ENCODE data around the gene FRYL. TPM values are rescaled to one million over a fixed set of nuclear protein-coding genes. Genes with fewer than 3 reads are reported as not detected.
"Not testable (repeated sequence)": the region's sequence is repeated elsewhere in the genome, so short reads cannot be mapped to it uniquely, and the experiment has no call there.

FRYL gene
- total RNA-seq, 3 donors from 2014 or later = 205 to 416 (median 330) TPM

DNA sequence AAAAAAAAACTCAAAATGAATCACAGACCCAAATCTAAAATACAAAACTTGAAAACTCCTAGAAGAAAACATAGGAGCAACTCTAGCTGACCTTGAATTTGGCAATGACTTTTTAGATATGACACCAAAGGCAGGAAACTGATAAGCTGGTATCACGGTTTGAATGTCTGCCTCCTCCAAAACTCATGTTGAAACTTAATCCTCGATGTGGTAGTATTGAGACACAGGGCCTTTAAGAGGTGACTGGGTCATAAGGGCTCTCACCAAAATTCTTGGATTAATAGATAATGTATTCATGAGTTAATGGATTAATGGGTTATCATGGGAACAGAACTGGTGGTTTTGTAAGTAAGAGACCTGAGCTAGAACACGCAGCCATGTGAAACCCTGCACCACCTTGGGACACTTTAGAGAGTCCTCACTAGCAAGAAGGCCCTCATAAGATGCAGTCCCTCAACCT is 40.5 kb downstream of the FRYL start:
- no peak for TF ChIP-seq CTCF (IDR thresholded peaks at IDR 0.05)
- H3K9me3 ChIP-seq = no peaks in the 10 kb centered on the region
- H3K36me3 ChIP-seq (ENCODE audit: low read depth) = no peaks in the 10 kb centered on the region
- intact Hi-C loops (cut with DNase I, micrococcal nuclease) = no loop called here
- ATAC-seq (no peak), DNase-seq (no peak)
- no peaks in the 10 kb centered on the region for H3K4me1 ChIP-seq (ENCODE audit: low read depth)
- H3K4me3 ChIP-seq = no peak overlapping the region

DNA sequence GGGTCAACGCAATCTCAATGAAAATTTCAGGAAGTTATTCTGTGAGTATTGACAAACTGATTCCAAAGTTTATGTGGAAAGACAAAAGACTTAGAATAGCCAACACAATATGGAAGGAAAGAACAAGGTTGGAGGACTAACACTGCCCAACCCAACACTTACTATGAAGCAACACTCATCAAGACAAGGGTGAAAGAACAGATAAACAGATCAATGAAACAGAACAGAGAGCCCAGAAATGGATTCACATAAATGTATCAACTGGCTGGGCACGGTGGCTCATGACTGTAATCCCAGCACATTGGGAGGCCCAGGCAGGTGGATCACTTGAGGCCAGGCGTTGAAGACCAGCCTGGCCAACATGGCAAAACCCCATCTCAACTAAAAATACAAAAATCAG is 41.2 kb downstream of the FRYL start:
- no peak for ATAC-seq
- H3K4me1 ChIP-seq (ENCODE audit: low read depth) = no peaks in the 10 kb centered on the region
- H3K36me3 ChIP-seq (ENCODE audit: low read depth) = no peaks in the 10 kb centered on the region
- H3K4me3 ChIP-seq = no peak overlapping the region
- no peak for TF ChIP-seq CTCF (IDR thresholded peaks at IDR 0.05)
- DNase-seq = no peak
- H3K9me3 ChIP-seq = no peaks in the 10 kb centered on the region
- intact Hi-C loops (cut with DNase I, micrococcal nuclease) = no loop called here

GRCh38 chr4:48728906-48729496 is 51.1 kb downstream of the FRYL start:
- H3K4me3 ChIP-seq; DNase-seq; intact Hi-C loops (cut with DNase I, micrococcal nuclease); ATAC-seq; H3K9me3 ChIP-seq; H3K4me1 ChIP-seq (ENCODE audit: low read depth); H3K36me3 ChIP-seq (ENCODE audit: low read depth): not testable (repeated sequence)

DNA sequence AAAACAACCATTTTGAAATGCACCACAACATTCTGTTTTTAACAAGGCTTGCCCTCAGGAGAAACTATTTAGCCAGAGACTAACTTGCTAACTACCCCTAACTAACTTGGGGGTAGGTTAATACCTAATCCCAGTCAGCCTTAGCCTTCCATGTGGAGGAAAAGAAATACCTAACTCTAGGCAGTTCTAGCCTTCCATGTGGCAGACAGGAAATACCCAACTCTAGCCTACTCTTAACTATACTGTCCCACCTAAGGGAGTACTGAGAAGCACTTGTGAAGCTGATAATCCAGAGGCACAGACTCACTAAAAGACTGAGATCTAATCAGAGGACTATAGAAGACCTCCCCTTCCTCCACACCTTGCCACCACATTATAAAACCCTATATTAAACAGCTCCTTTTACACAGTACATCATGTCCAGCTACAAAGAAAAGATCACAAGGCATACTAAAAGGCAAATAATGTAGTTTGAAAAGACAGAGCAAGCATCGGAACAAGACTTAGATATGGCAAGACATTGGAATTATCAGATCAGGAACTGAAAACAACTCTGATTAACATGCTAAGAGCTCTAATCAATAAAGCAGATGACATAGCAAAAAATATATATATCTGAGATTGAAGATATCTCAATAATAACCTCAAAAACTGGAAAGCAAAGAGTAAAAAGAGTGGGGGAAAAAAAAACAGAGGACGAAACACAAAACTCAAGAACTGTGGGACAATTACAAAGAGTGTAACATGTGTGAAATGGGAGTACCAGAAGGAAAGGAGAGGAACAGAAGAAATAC is 52.2 kb downstream of the FRYL start:
- no peak for DNase-seq
- Histone ChIP-seq H3K36me3 (ENCODE audit: low read depth) (no peaks in the 10 kb centered on the region), H3K4me1 (ENCODE audit: low read depth) (peaks cover 3% of the 10 kb centered on the region), H3K4me3 (no peak overlapping the region), H3K9me3 (no peaks in the 10 kb centered on the region)
- intact Hi-C loops (cut with DNase I, micrococcal nuclease) = no loop called here
- TF ChIP-seq CTCF (IDR thresholded peaks at IDR 0.05) = no peak
- peak; percentile 45 for ATAC-seq

DNA sequence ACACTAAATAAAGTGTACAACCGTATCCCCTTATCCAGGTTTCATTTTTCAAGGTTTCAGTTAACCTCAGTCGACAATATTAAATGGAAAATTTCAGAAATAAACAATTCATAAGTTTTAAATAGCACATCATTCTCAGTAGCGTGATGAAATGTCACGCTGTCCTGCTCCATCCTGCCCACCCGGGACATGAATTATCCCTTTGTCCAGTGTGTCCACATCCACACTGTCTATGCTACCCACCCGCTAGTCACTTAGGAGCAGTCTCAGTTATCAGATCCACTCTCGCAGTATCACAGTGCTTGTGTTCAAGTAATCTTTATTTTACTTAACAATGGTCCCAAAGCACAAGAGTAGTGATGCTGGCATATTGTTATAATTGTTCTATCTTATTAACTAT is 54.7 kb downstream of the FRYL start:
- Histone ChIP-seq H3K4me1 (ENCODE audit: low read depth) (peaks cover 6% of the 10 kb centered on the region), H3K36me3 (ENCODE audit: low read depth) (no peaks in the 10 kb centered on the region), H3K9me3 (no peaks in the 10 kb centered on the region), H3K4me3 (no peak overlapping the region)
- TF ChIP-seq CTCF (IDR thresholded peaks at IDR 0.05) = no peak
- ATAC-seq (no peak), DNase-seq (no peak)
- intact Hi-C loops (cut with DNase I, micrococcal nuclease) = no loop called here
